ENCODE data around the gene TRAM2.

DNA sequence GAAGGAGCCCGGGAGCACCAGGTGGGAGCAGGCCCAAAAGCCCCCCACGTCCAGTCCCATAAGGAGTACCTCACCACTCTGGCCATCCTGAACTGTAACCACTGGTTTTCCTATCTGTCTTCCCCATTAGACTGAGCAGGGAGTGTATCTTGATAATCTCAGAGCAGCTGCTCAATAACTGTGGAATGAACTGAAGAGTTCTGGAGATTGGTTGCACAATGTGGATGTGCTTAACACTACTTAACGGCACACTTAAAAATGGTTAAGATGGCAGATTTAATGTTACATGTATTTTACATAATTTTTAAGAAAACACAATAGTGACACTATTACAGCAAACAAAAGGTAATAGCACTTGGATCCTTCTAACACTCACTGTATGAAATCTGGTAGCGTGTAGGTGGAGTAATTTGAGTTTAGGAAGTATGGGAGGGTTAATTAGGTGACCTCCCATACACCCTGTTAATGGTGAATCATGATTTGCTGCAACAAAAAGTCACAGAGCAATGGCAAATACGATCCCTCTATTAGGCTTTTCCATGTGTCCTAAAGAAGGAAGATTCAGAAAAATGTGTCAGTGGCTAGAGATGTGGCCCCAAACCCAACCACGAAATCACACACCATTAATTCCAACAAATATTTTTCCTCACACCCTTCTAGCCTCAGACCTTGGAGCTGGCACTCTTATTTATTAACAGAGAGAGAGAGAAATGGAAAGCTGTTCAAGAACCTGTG is 18.4 kb downstream of the TRAM2 start:
- TF ChIP-seq, protein P1, sequence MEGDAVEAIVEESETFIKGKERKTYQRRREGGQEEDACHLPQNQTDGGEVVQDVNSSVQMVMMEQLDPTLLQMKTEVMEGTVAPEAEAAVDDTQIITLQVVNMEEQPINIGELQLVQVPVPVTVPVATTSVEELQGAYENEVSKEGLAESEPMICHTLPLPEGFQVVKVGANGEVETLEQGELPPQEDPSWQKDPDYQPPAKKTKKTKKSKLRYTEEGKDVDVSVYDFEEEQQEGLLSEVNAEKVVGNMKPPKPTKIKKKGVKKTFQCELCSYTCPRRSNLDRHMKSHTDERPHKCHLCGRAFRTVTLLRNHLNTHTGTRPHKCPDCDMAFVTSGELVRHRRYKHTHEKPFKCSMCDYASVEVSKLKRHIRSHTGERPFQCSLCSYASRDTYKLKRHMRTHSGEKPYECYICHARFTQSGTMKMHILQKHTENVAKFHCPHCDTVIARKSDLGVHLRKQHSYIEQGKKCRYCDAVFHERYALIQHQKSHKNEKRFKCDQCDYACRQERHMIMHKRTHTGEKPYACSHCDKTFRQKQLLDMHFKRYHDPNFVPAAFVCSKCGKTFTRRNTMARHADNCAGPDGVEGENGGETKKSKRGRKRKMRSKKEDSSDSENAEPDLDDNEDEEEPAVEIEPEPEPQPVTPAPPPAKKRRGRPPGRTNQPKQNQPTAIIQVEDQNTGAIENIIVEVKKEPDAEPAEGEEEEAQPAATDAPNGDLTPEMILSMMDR (IDR thresholded peaks at IDR 0.05; ENCODE audit: low read depth, low read length, missing input control), result no peak
- TF ChIP-seq, protein P2, sequence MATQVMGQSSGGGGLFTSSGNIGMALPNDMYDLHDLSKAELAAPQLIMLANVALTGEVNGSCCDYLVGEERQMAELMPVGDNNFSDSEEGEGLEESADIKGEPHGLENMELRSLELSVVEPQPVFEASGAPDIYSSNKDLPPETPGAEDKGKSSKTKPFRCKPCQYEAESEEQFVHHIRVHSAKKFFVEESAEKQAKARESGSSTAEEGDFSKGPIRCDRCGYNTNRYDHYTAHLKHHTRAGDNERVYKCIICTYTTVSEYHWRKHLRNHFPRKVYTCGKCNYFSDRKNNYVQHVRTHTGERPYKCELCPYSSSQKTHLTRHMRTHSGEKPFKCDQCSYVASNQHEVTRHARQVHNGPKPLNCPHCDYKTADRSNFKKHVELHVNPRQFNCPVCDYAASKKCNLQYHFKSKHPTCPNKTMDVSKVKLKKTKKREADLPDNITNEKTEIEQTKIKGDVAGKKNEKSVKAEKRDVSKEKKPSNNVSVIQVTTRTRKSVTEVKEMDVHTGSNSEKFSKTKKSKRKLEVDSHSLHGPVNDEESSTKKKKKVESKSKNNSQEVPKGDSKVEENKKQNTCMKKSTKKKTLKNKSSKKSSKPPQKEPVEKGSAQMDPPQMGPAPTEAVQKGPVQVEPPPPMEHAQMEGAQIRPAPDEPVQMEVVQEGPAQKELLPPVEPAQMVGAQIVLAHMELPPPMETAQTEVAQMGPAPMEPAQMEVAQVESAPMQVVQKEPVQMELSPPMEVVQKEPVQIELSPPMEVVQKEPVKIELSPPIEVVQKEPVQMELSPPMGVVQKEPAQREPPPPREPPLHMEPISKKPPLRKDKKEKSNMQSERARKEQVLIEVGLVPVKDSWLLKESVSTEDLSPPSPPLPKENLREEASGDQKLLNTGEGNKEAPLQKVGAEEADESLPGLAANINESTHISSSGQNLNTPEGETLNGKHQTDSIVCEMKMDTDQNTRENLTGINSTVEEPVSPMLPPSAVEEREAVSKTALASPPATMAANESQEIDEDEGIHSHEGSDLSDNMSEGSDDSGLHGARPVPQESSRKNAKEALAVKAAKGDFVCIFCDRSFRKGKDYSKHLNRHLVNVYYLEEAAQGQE (IDR thresholded peaks at IDR 0.05), result no peak

Data from liver (tissue), 2 donors.